Fibroblast of lung (primary cell): ENCODE data around the gene HMGN4.

Source experiments
- CTCF ChIP-seq, 2 donors: IDR thresholded peaks in 1 of 2; conservative IDR thresholded peaks in 1 of 2; 1 replicate in 1 of 2; 2 replicates in 1 of 2; pipeline ENCODE4 v1.5.1; 2011 to 2012; ENCODE audit warnings: low read length in 2 of 2, control low read depth in 1 of 2, inconsistent platforms in 1 of 2, low read depth in 1 of 2, mild to moderate bottlenecking in 1 of 2
- EZH2 ChIP-seq: IDR thresholded peaks from 2 replicates; pipeline ENCODE4 v1.5.1; 2012; ENCODE audit warnings: low read length, control low read depth, mild to moderate bottlenecking; ENCODE audit errors: missing control alignments

- TF ChIP-seq CTCF (conservative IDR thresholded peaks at IDR 0.05 in 1 of 2, IDR thresholded peaks at IDR 0.05 in 1 of 2; ENCODE audit: low read depth in 1 of 2, low read length in 2 of 2) (no peak), EZH2 (no peak)
Measured at GRCh38 chr6:26581164-26581915, 43.2 kb downstream of the HMGN4 start.
